Fibroblast of the aortic adventitia (primary cell): ENCODE data around the gene ARHGAP31. TPM values are rescaled to one million over a fixed set of nuclear protein-coding genes. Genes with fewer than 3 reads are reported as not detected.
A peak's percentile ranks its signal among the peaks of the same experiment; 100 is the strongest.
"Not testable (repeated sequence)": the region's sequence is repeated elsewhere in the genome, so short reads cannot be mapped to it uniquely, and the experiment has no call there.

Experiments used
- DNase-seq: peaks from one replicate; pipeline ENCODE4 v3.0.0-alpha.2; 2010; ENCODE audit warnings: low read depth
- H3K4me3 ChIP-seq: 2 replicates; pipeline ENCODE4 v1.5.1; 2011; ENCODE audit warnings: low read depth, mild to moderate bottlenecking, control low read depth, low read length, moderate library complexity
- CTCF ChIP-seq: IDR thresholded peaks from 2 replicates; pipeline ENCODE4 v1.5.1; 2011; ENCODE audit warnings: mild to moderate bottlenecking, low read length, control low read depth, inconsistent platforms; ENCODE audit not compliant: insufficient read depth
- total RNA-seq: library from RNA; depleted of rRNA; stranded (reverse); fragments of >200 nt; gene quantifications from 2 replicates; pipeline ENCODE4 v1.2.3, GENCODE V29; 2012; ENCODE audit warnings: low replicate concordance

The ARHGAP31 gene
- total RNA-seq, 1 donor, result 11.4 TPM

GRCh38 chr3:119301662-119302061 lies 7.5 kb downstream of the ARHGAP31 start:
- DNase-seq, result no peak
- no peak overlapping the region for H3K4me3 ChIP-seq
- TF ChIP-seq CTCF, result no peak

- no peak overlapping the region for H3K4me3 ChIP-seq
- TF ChIP-seq CTCF, result no peak
- no peak for DNase-seq
Measured at GRCh38 chr3:119302697-119303551, 8.7 kb downstream of the ARHGAP31 start.

GRCh38 chr3:119304201-119304713 lies 10.1 kb downstream of the ARHGAP31 start:
- TF ChIP-seq CTCF, result no peak
- DNase-seq, result peak; percentile 43
- no peak overlapping the region for H3K4me3 ChIP-seq

- H3K4me3 ChIP-seq, result no peak overlapping the region
- peak; percentile 77 for DNase-seq
- TF ChIP-seq CTCF, result no peak
Measured at GRCh38 chr3:119305286-119305685, 11.1 kb downstream of the ARHGAP31 start.

GRCh38 chr3:119306378-119306777 lies 12.2 kb downstream of the ARHGAP31 start:
- H3K4me3 ChIP-seq, DNase-seq: not testable (repeated sequence)

GRCh38 chr3:119308355-119308754 lies 14.2 kb downstream of the ARHGAP31 start:
- no peak overlapping the region for H3K4me3 ChIP-seq
- no peak for DNase-seq
- TF ChIP-seq CTCF, result no peak

- no peak for TF ChIP-seq CTCF
- no peak overlapping the region for H3K4me3 ChIP-seq
- DNase-seq, result no peak
Measured at GRCh38 chr3:119309591-119309990, 15.4 kb downstream of the ARHGAP31 start.
